WTC11 (cell line): ENCODE results near the gene ADGRB3. TPM values are rescaled to one million over a fixed set of nuclear protein-coding genes. Genes with fewer than 3 reads are reported as not detected.

Source experiments
- ATAC-seq: fragments of 200-7000 bp; cut with Tn5 transposase; 2 replicates; pipeline ENCODE4 v1.10.0; 2021; ENCODE audit warnings: mild to moderate bottlenecking, moderate library complexity
- CTCF ChIA-PET: fragments of 300-600 bp; sonication (Branson Sonifier 250); formaldehyde crosslinking; loops from one replicate; lab custom pipeline; 2021; ENCODE audit warnings: antibody characterized with exemption; lab: Charles Lee
- POLR2A ChIA-PET: fragments of 350-600 bp; sonication (Branson Sonifier 250); formaldehyde crosslinking; loops from one replicate; lab custom pipeline; 2021; ENCODE audit warnings: antibody characterized with exemption; lab: Charles Lee
- DNase-seq: peaks from one replicate; pipeline ENCODE4 v3.0.0; 2021; ENCODE audit warnings: low spot score
- H3K27ac Mint-ChIP-seq: 2 replicates; pipeline ENCODE4 v1.8.0; 2021; ENCODE audit warnings: mixed read lengths
- H3K27me3 Mint-ChIP-seq: 2 replicates; pipeline ENCODE4 v1.8.0; 2021; ENCODE audit warnings: low read depth, mild to moderate bottlenecking, moderate library complexity, mixed read lengths
- H3K36me3 Mint-ChIP-seq: 2 replicates; pipeline ENCODE4 v1.8.0; 2021; ENCODE audit warnings: mixed read lengths
- H3K4me1 Mint-ChIP-seq: 2 replicates; pipeline ENCODE4 v1.8.0; 2022; ENCODE audit warnings: mixed read lengths
- H3K4me3 Mint-ChIP-seq: 2 replicates; pipeline ENCODE4 v1.8.0; 2021; ENCODE audit warnings: mild to moderate bottlenecking, moderate library complexity, mixed read lengths
- H3K9me3 Mint-ChIP-seq: 2 replicates; pipeline ENCODE4 v1.8.0; 2021; ENCODE audit warnings: mixed read lengths
- AFF4 ChIP-seq: sonication (generic); formaldehyde crosslinking; IDR thresholded peaks from 2 replicates; pipeline ENCODE4 v1.8.1; 2023; ENCODE audit warnings: mild to moderate bottlenecking, missing genetic modification reagents, borderline replicate concordance
- AR ChIP-seq: fragments of 250-450 bp; sonication (Bioruptor Pico); IDR thresholded peaks from 2 replicates; pipeline ENCODE4 v1.9.0; 2021; ENCODE audit warnings: mild to moderate bottlenecking
- CREB1 ChIP-seq: sonication (generic); formaldehyde crosslinking; IDR thresholded peaks from 2 replicates; pipeline ENCODE4 v1.8.0; 2023; ENCODE audit warnings: mild to moderate bottlenecking, missing genetic modification reagents
- CTCF ChIP-seq: fragments of 200-600 bp; IDR thresholded peaks from 2 replicates; pipeline ENCODE4 v1.8.0; 2022; ENCODE audit warnings: antibody characterized with exemption
- E2F1 ChIP-seq: sonication (generic); formaldehyde crosslinking; IDR thresholded peaks from 2 replicates; pipeline ENCODE4 v1.8.0; 2022; ENCODE audit warnings: mild to moderate bottlenecking, missing genetic modification reagents
- EMX1 ChIP-seq: fragments of 250-450 bp; sonication (Bioruptor Pico); IDR thresholded peaks from 2 replicates; pipeline ENCODE4 v1.8.0; 2021; ENCODE audit warnings: mild to moderate bottlenecking
- ESRRA ChIP-seq: sonication (generic); formaldehyde crosslinking; IDR thresholded peaks from 2 replicates; pipeline ENCODE4 v1.8.1; 2022; ENCODE audit warnings: mild to moderate bottlenecking, missing genetic modification reagents, borderline replicate concordance
- GABPB1 ChIP-seq: sonication (generic); formaldehyde crosslinking; IDR thresholded peaks from 2 replicates; pipeline ENCODE4 v1.8.1; 2023; ENCODE audit warnings: mild to moderate bottlenecking, missing genetic modification reagents
- KAT7 ChIP-seq: sonication (generic); formaldehyde crosslinking; IDR thresholded peaks from 2 replicates; pipeline ENCODE4 v1.8.1; 2023; ENCODE audit warnings: missing genetic modification reagents, mild to moderate bottlenecking, borderline replicate concordance
- MXD4 ChIP-seq: fragments of 250-450 bp; sonication (Bioruptor Pico); IDR thresholded peaks from 2 replicates; pipeline ENCODE4 v1.8.0; 2021; ENCODE audit warnings: mild to moderate bottlenecking, moderate library complexity, borderline replicate concordance
- OVOL2 ChIP-seq: fragments of 250-450 bp; sonication (Bioruptor Pico); IDR thresholded peaks from 2 replicates; pipeline ENCODE4 v1.9.0; 2021; ENCODE audit warnings: mild to moderate bottlenecking, borderline replicate concordance
- ZNF138 ChIP-seq: sonication (generic); formaldehyde crosslinking; conservative IDR thresholded peaks from 2 replicates; pipeline ENCODE4 v1.8.1; 2022; ENCODE audit warnings: mild to moderate bottlenecking, moderate library complexity, missing genetic modification reagents
- ZNF425 ChIP-seq: fragments of 250-450 bp; sonication (Bioruptor Pico); conservative IDR thresholded peaks from 2 replicates; pipeline ENCODE4 v1.9.0; 2021; ENCODE audit warnings: mild to moderate bottlenecking
- total RNA-seq: library from RNA; stranded (reverse); gene quantifications from 3 replicates; pipeline ENCODE4 v1.2.3, GENCODE V29; 2021

The ADGRB3 gene
- total RNA-seq, 1 experiment from 2014 or later = 1.9 TPM

- peaks cover 6% of the 10 kb centered on the region for H3K4me1 Mint-ChIP-seq
- H3K9me3 Mint-ChIP-seq = no peaks in the 10 kb centered on the region
- POLR2A ChIA-PET = no interaction called here
- CTCF ChIA-PET = no interaction called here
- ATAC-seq (no peak), DNase-seq (no peak)
- H3K4me3 Mint-ChIP-seq = no peak overlapping the region
- H3K27ac Mint-ChIP-seq = no peak overlapping the region
- no peaks in the 10 kb centered on the region for H3K27me3 Mint-ChIP-seq
- TF ChIP-seq EMX1 (CRISPR knock-in tag) = no peak
- no peak for TF ChIP-seq E2F1
- no peaks in the 10 kb centered on the region for H3K36me3 Mint-ChIP-seq
Measured at GRCh38 chr6:68740828-68741500, 105.9 kb downstream of the ADGRB3 start.

GRCh38 chr6:68741501-68742386, 106.7 kb downstream of the ADGRB3 start:
- H3K4me1 Mint-ChIP-seq = peaks cover 6% of the 10 kb centered on the region
- ChIA-PET POLR2A (no interaction called here), CTCF (no interaction called here)
- no peak overlapping the region for H3K4me3 Mint-ChIP-seq
- no peak overlapping the region for H3K27ac Mint-ChIP-seq
- H3K36me3 Mint-ChIP-seq = no peaks in the 10 kb centered on the region
- TF ChIP-seq CREB1 (CRISPR knock-in tag) (no peak), OVOL2 (CRISPR knock-in tag) (no peak), CTCF (no peak), ZNF138 (CRISPR knock-in tag) (no peak), AFF4 (CRISPR knock-in tag) (no peak), MXD4 (CRISPR knock-in tag) (no peak), KAT7 (CRISPR knock-in tag) (no peak), AR (CRISPR knock-in tag) (no peak), ZNF425 (CRISPR knock-in tag) (no peak), GABPB1 (CRISPR knock-in tag) (no peak), ESRRA (CRISPR knock-in tag) (no peak)
- H3K27me3 Mint-ChIP-seq = no peaks in the 10 kb centered on the region
- no peak for DNase-seq
- H3K9me3 Mint-ChIP-seq = no peaks in the 10 kb centered on the region
- ATAC-seq = no peak
